Fibroblast of mammary gland (primary cell): Measurements from ENCODE around the gene PLK5.

Experiments used
- DNase-seq: peaks from one replicate; pipeline ENCODE4 v3.0.0-alpha.2; 2010; ENCODE audit warnings: low read depth
- H3K4me3 ChIP-seq: 2 replicates; pipeline ENCODE4 v1.5.1; 2011; ENCODE audit warnings: low read depth, mild to moderate bottlenecking, low read length, moderate library complexity; ENCODE audit not compliant: control insufficient read depth
- CTCF ChIP-seq: conservative IDR thresholded peaks from 2 replicates; pipeline ENCODE4 v1.5.1; 2011; ENCODE audit warnings: low read depth, low read length, inconsistent platforms; ENCODE audit not compliant: control insufficient read depth, insufficient read depth

Gene PLK5

DNA sequence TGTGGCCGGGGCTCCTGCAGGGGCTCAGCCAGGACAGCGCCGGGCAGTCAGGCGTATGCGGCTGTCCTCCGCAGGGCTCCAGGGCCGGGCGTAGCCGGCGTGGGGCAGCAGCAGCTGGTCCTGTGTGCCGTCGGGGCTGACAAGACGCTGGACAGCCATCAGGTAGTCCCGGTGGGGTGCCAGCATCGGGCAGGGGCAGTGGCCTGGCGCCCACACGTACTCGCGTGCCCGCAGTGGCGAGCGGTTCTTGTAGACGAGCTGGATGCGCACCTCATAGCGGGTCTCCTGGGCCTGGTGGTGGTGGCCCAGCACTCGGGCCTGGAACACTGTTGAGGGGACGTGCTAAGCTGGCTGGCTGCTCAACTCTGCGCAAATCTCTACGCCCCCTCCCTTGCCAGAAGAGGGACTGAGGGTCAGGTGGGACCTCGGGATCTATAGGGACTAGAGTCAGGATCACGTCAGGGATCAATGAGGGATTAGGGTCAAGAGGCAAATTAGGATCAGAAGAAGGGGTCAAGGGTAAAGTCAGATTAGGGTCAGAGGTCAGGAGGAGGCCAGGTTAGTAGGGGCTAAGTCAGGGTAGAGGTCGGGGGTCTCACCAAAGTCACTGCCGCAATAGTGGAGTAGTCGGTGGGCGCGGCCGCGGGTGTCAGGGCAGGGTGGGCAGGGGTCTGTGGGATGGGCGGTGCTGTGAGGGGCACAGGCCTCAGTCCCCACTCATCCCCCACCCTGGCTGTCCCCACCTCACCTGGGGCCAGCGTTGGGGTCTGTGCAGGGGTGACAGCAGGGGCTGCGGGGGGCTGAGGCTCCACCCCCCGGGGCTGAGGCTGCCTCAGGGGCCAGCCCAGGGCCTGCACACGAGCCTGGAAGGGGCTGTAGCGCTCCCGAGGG is 17.6 kb upstream of the PLK5 start:
- TF ChIP-seq CTCF: no peak
- DNase-seq: no peak
- no peak overlapping the region for H3K4me3 ChIP-seq

DNA sequence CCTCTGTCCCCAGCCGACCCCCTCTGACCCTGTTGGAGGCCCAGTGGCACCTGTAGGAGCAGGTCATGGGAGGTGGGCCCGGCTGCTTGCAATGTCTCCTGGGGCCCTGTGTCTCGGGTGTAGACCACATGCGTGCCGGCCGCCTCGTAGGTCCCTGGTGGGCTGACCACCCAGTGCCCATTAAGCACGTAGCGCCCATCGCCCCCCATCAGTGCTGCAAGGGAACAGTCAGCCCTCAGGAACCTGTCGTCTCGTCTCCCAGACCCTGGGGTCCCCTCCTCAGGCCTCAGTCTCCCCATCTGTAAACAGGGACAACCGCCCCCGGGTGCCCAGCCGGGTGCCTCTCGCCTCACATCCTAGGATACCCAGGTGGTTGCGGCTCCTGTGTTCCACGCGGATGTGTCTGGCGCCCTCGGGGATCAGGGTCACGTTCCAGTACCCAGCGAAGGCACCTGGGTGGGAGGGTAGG is 16.7 kb upstream of the PLK5 start:
- DNase-seq: no peak
- no peak for TF ChIP-seq CTCF
- peak overlapping the region; percentile 6 for H3K4me3 ChIP-seq

- peak; percentile 94 for DNase-seq
- peak overlapping the region; percentile 49 for H3K4me3 ChIP-seq
- no peak for TF ChIP-seq CTCF
Observed at GRCh38 chr19:1507763-1508506, 15.9 kb upstream of the PLK5 start.

GRCh38 chr19:1508507-1508856 is 15.4 kb upstream of the PLK5 start:
- no peak overlapping the region for H3K4me3 ChIP-seq
- no peak for TF ChIP-seq CTCF
- no peak for DNase-seq

DNA sequence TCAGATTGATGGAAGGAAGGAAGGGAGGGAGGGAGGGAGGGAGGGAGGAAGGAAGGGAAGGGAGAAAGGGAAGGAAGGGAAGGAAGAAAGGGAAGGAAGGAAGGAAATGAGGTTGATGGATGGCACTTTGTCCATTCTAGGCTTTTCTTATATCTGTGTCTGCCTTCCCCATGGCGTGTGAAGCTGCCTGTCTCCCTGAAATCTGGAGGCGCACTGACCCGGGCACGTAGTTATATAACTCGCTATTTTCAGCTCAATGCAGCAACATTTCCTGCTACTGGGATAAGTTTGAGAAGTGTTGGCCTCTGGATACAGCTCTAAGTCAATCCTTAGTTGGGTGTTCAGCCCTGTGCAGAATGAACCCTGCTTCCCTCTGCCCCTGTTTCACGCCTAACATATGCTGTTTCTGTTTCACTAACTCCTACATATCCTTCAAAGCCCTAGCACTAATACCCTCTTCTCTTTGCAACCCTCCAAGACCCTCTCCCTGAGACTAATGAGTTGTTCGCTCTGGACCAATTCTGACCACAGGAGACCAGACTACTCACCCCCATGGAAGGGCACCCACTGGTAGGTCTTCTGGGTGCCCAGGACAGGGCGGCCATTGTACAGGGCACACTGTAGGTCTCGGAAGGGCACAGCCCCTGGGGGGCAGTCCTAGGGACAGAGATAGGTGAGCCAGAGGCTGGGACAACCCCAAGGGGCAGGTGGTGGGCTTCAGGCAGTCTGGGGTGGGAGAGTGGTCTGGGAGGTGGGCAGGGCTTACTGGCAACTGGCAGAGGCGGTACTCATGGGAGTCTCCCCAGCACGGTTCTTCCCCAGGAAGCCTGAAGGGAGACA is 14.1 kb upstream of the PLK5 start:
- H3K4me3 ChIP-seq: no peak overlapping the region

More for the DNA sequence above, 14.1 kb upstream of the PLK5 start:
- no peak for DNase-seq
- no peak for TF ChIP-seq CTCF
